ENCODE results near the gene RPL38.

GRCh38 chr17:74212209-74212912 lies 8.9 kb downstream of the RPL38 start:
- TF ChIP-seq CTCF (IDR thresholded peaks at IDR 0.05; ENCODE audit: borderline replicate concordance, extremely low read depth, low read length, poor library complexity, severe bottlenecking) (no peak), EZH2 (IDR thresholded peaks at IDR 0.05; ENCODE audit: borderline replicate concordance, low read depth, low read length, severe bottlenecking) (no peak)
